GM19328 (cell line): ENCODE results near the gene AMBRA1.

Experiments
- ATAC-seq: cut with Tn5 transposase; IDR thresholded peaks from one replicate; pipeline ENCODE4 v1.9.1; 2021; ENCODE audit warnings: mild to moderate bottlenecking, moderate library complexity; ENCODE audit not compliant: unreplicated experiment

The AMBRA1 gene

GRCh38 chr11:46593550-46594373 lies at the start of gene AMBRA1:
Gene AMBRA1, minus strand, starts transcription at chr11:46594023. Its CDS starts 45,643 bp downstream, at chr11:46548380.
- peak; percentile 69 for ATAC-seq

GRCh38 chr11:46643531-46643930 lies 49.7 kb upstream of the AMBRA1 start:
- ATAC-seq = no peak

GRCh38 chr11:46642627-46643335 lies 49.0 kb upstream of the AMBRA1 start:
- no peak for ATAC-seq

DNA sequence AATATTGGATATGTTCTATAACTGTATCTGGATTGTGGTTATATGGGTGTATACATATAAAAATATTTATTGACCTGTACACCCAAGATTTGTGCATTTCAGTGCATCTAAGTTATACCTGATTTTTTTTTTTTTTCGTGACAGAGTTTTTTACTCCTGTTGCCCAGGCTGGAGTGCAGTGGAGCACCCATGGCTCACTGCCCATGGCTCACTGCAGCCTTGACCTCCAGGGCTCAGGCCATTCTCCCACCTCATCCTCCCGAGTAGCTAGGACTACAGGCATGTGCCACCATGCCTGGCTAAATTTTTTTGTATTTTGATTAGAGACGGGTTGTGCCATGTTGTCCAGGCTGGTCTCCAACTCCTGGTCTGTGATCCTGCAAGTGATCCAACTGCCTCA lies 47.8 kb upstream of the AMBRA1 start:
- no peak for ATAC-seq

- ATAC-seq = no peak
These were observed 46.4 kb upstream of the AMBRA1 start for GRCh38 chr11:46640036-46640788.

DNA sequence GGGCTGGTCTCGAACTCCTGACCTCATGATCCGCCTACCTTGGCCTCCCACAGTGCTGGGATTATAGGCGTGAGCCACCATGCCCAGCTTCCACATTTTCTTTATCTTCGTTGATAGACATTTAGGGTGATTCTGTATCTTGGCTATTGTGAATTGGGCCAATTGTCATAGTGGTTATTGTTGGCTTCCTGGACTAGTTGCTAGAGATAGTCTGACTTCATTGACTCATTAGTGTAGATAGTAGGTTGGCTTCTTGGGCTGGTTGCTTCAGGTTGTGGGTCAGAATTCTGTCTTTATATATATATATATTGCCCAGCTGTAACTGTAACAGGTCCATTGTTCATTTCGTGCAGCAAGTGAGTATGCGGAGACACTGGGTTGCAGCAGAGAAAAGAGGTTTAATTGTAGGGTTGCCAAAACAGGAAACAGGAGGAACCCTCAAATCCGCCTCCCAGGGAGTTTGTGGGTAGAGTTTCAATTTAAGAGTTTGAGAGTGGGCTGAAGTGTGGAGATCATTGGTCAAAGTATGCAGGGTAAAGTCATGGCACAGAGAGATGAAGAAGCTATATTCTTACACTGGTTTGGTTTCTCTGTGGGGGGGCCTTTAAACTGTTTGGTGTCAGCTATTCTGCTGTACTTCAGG lies 45.5 kb upstream of the AMBRA1 start:
- ATAC-seq = no peak

GRCh38 chr11:46637546-46637945 lies 43.7 kb upstream of the AMBRA1 start:
- no peak for ATAC-seq

GRCh38 chr11:46635557-46636139 lies 41.8 kb upstream of the AMBRA1 start:
- no peak for ATAC-seq

DNA sequence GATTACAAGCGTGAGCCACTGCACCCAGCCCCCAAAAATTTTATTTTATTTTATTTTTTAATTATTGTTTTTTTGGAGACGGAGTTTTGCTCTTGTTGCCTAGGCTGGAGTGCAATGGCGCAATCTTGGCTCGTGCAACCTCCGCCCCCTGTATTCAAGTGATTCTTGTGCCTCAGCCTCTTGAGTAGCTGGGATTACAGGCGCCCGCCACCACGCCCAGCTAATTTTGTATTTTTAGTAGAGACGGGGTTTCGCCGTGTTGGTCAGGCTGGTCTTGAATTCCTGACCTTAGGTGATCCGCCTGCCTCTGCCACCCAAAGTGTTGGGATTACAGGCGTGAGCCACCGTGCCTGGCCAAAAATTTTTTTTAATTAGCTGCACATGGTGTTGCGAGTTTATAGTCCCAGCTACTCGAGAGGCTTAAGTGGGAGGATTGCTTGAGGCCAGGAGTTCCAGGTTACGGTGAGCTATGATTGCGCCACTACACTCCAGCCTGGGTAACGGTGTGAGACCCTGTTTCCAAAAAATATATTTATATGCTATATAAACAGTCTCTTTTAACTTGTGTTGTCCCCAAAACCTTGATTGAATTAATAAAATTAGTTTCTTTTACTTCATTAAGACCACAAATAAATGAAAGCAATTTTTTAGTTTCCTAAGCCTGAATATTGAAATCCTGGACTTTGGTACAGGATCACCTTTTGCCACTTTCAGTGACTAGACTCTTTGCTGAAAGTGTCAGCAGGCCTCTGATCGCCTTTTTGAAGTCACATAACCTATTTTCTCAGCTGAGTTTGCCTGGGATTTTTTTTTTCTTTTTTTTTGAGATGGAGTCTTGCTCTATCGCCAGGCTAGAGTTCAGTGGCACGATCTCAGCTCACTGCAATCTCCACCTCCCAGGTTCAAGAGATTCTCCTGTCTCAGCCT lies 39.7 kb upstream of the AMBRA1 start:
- no peak for ATAC-seq

GRCh38 chr11:46632502-46632901 lies 38.7 kb upstream of the AMBRA1 start:
- ATAC-seq = no peak

GRCh38 chr11:46631676-46632075 lies 37.9 kb upstream of the AMBRA1 start:
- ATAC-seq = no peak

DNA sequence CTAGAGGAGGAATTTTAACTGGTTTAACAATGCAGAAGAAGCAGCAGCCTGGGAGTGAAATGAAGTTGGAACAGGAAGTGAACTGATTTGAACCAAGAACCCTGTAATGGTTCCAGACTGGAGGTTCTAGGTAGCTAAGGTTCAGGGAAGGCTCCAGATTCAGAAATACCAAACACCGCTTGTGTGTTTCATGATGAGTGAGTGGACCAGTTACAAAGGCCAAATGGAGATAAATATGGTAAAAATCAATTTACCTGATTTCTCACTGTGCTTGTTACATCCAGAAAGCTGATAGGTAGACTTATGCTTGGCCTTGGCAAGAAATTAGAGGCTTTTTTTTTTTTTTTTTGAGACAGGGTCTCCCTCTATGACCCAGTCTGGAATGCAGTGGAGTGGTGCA lies 36.4 kb upstream of the AMBRA1 start:
- no peak for ATAC-seq

DNA sequence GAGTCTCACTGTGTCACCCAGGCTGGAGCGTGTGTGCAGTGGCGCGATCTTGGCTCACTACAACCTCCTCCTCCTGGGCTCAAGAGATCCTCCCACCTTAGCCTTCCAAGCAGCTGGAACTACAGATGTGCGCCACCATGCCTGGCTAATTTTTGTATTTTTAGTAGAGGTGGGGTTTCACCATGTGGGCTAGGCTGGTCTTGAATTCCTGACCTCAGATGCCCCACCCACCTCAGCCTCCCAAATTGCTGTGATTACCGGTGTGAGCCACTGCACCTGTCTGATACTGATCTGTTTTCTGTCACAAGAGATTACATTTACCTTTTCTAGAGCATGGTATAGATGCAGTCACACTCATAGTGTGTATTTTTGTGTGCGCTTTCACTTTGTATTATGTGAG lies 35.1 kb upstream of the AMBRA1 start:
- no peak for ATAC-seq

DNA sequence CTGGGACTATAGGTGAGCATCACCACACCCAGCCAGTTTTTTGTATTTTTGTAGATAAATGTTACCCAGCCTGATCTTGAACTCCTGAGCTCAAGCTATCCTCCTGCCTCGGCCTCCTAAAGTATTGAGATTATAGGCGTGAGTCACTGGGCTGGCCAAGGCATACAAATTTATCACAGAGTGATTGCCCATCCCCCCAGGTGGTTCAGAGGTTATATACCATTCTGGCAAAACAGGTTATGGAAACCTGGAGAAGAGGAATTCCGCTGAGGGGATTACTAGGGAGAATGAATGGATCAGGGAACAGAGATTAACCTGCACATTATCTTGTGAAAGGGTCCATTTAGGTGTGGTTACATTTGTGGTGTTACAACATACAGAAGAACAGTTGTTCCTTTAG lies 31.6 kb upstream of the AMBRA1 start:
- ATAC-seq = no peak

DNA sequence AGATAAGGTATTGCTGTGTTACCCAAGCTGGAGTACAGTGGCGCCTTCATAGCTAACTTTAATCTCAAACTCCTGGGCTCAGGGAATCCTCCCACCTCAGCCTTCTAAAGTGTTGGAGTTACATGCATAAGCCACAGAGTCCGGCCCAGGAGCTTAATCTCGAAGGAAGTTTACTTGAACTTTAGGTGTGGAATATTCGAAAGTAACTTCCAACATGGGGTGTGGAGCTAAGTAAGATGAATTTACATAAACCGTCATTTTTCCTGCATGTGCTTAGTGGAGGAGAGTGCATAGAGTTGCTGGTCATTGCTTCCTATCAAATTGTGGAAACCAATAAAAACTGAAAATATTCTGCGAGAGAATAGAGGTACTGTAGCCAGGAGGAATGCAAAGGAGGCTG lies 25.0 kb upstream of the AMBRA1 start:
- no peak for ATAC-seq

DNA sequence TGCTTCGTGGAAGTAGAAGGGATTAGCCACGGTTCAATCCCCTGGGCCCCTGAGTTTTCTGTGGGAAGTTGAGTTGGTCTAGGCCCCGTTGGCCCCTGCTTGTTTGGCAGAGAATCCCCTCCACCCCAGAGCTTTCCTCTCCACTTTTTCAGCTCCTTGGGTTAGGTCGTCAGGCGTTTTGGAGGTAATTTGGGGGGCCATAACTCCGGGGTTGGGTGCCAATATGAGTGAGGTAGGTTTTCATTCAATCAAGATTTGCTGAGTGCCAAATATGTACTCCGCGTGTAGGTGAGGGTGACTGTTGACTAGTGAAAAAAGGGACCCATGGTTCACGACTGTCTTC lies 24.1 kb upstream of the AMBRA1 start:
- no peak for ATAC-seq

DNA sequence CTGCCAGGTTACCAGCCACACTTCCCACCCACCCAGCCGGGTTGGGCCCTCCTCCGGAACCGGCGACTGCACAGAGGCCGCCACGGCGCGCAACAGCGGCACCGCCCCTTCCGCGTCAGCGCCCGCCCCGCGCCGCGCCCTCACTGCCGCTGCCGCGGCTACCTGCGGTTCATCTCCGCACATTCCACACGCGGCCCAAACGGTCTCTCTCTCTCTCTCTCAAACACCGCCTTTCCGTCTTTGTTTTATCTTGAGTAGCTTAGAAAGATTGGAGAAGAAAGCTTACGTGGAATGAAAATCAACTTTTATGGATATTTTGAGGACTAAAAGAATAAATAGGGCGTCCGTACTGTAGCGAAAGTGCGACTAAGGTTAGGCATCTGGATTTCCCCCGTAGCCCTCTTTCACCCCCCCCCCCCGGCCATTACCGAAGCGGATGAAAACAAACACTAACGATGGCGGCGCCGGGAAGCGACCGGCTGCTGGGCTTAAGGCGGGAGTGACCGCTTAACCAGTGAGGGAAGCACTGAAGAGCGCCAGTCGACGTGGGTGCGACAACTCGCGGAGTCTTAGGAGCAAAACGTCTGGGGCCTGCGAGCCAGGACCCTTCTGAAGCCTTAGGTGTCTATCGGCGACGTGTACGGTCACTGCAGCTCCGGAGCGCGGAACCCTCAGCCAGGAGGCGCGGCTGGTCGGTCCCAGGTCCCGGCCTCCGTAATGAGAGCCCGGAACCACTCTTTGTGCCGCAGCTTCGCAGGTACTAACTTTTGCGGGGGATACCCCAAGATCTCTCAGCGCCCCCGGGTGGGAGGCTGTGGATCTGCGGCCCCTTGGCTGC lies 23.5 kb upstream of the AMBRA1 start, which contains the start of the genes ATG13 and HARBI1:
Gene ATG13 (plus strand): TSS at position 420 of the 838 bp plus-strand sequence. CDS start 26,739 bp downstream, outside the sequence.
Gene HARBI1 (minus strand): TSS at position 94 of the 838 bp plus-strand sequence. CDS start 990 bp downstream, outside the sequence.
- peak; percentile 98 for ATAC-seq

- ATAC-seq = no peak
These were observed 22.8 kb upstream of the AMBRA1 start for GRCh38 chr11:46616551-46617133.
